GM21360 (cell line): ENCODE data around the gene CAND2.
A peak's percentile ranks its signal among the peaks of the same experiment; 100 is the strongest.
"Not testable (repeated sequence)": the region's sequence is repeated elsewhere in the genome, so short reads cannot be mapped to it uniquely, and the experiment has no call there.

Experiments used
- ATAC-seq: cut with Tn5 transposase; IDR thresholded peaks from one replicate; pipeline ENCODE4 v1.9.1; 2021; ENCODE audit warnings: mild to moderate bottlenecking, moderate library complexity; ENCODE audit not compliant: unreplicated experiment

The CAND2 gene

GRCh38 chr3:12828751-12829150 is 32.3 kb downstream of the CAND2 start:
- ATAC-seq = no peak

GRCh38 chr3:12829404-12829803 is 32.9 kb downstream of the CAND2 start:
- no peak for ATAC-seq

GRCh38 chr3:12829886-12830784 is 33.7 kb downstream of the CAND2 start:
- ATAC-seq = no peak

DNA sequence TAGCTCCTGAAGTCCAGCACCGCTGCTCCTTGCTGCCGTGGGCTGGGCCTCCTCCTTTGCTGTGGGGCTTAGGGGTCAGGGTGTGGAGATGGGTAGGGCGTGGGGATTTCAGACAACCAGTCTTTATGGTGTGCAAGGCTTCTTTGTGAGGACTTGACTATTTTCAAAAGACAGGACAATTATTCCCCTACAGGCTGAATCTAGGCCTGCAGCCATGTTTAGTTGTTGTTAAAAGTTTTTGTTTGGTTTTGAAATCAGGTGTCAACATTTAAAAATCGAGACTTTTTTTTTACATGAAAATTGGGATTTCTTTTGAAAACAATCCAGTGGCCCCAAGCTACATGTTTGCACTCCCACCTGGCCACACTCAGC is 34.3 kb downstream of the CAND2 start:
- no peak for ATAC-seq

DNA sequence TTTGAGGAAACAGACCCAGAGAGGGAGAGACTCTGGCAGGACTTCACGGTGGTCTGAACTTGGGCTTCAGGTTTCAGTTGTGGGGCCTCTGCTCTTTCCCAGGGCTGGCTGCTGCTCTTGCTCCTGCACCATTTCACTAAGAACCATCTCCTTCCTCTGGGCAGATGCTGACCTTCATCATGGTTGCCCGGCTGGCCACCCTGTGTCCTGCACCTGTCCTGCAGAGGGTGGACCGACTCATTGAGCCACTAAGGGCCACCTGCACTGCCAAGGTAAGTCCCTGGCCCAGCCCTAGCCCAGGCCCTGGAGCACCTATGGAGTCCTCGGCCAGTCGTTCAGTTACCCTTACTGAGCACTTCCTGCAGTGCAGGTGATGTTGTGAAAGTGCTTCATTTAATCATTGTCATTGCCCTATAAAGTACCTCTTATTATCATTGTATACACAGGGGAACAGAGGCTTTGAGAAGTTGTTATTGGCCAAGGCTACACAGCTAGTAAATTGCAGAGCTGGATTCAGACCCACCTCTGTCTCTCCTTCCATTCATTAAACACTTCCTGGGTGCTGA is 34.9 kb downstream of the CAND2 start:
- no peak for ATAC-seq

DNA sequence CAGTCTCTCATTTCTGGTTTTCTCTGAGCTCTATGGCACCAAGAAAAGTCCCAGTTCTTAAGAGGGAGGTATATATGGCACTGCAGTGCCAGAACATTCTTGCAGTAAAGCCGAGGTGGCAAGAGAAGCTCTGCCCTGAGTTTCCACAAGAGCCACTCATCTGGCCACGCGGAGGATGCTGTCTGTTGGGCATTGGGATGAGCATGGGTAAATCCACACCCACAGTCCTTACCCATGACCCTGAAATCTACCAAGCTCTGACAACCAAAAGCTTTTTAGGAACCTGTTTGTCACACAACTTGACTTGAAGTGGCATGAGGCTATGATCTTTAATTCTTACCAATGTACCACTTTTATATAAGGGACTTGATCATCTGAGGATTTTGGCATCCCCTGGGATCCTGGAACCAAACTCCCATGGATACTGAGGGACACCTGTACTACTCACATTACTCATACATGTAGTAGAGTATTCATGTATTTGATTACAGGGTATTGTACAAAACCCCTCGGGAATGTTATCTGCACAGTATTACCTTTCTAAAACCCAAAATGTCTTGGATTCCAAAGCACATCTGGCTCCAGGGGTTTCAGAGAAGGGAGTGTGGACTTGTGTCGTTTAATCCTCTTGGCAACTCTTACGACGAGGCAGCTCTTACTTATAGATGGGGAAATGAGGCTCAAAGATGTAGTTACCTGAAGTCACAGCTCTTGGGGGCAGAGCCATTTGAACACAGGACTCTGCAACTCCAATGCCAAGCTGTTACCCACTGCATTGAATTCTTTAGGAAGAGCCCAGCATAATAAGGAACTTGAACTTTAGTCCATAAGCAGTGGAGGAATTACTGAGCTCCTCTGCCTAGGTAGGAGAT is 36.1 kb downstream of the CAND2 start:
- no peak for ATAC-seq

- ATAC-seq = no peak
Observed at GRCh38 chr3:12833222-12834161, 37.0 kb downstream of the CAND2 start.

- no peak for ATAC-seq
Observed at GRCh38 chr3:12835052-12835665, 38.7 kb downstream of the CAND2 start.

DNA sequence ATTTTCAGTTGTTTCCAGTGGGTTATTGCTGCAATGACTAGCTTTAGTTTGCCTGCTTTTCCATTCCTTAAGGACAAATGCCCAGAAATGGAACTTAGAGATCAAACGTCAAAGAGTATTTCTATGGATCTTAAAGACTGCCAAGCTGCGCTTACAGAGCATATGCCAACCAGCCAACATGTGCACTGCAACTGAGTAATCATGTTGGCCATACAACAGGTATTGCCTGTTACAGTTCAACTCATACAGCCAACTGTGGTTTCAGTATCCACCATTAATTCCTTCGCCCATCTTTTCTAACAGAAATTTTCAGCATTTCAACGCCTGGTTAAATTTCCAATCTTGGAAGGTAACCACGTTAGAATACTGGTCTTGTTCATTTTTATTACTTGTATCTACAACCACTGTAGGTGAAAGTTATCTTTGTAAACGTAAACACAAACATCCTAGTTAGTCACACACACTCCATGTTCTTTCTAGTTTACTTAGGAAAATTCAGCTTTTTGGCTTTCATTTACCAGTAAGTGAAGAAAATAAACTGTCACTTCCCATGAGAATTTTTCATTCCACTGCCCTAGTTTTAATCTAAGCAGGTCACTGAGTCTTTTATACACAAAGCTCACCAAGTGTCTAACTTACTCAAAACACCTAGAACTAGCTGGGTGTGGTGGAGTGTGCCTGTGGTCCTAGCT is 41.0 kb downstream of the CAND2 start:
- no peak for ATAC-seq

DNA sequence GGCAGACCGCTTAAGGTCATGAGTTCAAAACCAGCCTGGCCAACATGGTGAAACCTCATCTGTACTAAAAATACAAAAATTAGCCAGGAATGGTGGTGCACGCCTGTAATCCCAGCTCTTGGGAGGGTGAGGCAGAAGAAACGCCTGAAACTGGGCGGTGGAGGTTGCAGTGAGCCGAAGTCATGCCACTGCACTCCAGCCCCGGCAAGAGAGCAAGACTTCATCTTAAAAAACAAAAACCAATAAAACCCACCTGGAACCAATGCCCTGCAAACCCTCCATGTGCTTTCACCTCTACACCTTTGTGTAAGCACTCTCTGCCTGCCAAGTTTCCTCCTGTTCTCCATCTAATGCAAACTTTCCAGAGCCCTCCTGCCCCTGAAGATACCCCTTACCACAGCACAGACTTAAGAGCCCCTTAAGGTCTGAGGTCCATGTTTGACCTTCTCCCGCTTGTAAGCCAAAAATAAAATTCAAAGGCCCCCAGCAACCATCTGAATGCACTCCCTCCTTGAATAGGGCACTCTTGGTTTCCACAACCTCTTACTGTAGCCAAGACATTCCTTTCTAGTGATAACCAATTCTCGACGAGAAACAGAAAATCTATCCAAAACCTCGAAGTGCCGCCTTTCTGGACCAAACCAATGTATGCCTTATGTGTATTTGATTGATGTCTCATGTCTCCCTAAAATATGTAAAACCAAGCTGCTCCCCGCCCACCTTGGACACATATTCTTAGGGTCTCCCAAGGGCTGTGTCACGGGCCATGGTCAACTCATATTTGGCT is 41.9 kb downstream of the CAND2 start:
- no peak for ATAC-seq

- ATAC-seq = no peak
Observed at GRCh38 chr3:12839156-12839946, 42.9 kb downstream of the CAND2 start.

GRCh38 chr3:12840148-12840547 is 43.7 kb downstream of the CAND2 start:
- not testable (repeated sequence) for ATAC-seq

DNA sequence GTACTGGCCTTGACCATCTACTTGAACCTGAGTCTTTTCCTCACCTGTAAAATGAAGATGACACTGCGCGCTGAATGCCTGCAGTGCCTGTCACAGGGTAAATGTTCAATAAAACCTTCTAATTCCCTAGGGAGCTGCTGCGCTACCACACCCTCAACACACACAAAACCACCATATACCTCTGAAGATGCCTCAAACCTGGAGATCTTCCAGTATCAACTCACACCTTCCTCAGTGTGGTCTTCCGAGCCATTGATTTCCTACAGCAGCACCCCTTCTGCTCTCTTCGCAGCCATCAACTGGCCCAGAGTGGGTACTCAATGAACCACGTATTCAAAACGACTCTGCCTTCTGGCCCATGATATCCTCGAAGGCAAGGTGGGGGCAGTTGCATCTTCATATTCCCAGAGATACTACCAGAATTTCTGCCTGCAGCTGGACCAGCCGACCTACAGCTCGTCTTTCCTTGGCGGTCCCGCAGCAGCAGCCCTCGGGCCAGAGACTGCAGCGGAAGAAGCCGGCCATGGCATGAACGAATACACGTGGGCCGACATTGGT is 44.2 kb downstream of the CAND2 start:
- peak; percentile 16 for ATAC-seq

DNA sequence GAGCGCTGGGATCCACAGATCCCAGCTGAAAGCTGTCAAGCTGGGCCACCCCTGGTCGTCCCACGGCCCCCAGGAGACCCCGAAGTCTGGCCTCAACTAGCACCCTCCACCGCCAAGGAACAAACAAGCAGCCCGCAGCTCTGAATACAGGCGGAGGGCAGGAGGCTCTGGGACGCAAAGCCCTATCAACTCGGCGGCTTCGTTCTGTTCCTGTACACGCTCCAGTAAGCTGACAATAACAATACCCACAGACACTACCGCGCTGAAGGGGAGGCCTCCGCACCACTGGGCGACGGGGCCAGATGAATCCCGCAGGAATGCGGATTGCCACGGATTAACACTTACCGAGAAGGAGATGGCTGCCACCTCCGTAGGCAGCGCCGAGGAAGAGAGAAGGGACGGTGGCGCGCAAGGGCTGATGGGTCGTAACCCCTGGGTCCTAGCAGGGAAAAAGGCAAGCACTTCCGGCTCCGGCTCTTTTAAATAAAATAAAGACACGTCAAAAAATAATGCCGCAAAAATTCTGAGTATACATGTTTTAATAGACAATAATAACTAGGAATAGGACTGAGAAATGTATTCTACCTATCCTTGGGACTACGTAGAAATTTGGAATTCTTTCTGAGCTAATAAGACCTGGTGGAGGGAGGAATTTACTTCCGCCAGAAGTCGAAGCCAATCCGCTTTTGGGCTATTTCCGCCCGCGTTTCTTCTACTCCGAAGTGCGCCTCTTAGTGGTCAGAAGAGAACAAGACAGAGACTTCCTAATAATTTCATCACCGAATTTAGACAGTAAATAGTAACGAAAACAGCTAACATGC is 44.9 kb downstream of the CAND2 start, which contains the start of gene RPL32:
Gene RPL32 (minus strand): TSS at position 417 of the 821 bp plus-strand sequence. CDS start 1,328 bp downstream, outside the sequence.
- peak; percentile 74 for ATAC-seq

DNA sequence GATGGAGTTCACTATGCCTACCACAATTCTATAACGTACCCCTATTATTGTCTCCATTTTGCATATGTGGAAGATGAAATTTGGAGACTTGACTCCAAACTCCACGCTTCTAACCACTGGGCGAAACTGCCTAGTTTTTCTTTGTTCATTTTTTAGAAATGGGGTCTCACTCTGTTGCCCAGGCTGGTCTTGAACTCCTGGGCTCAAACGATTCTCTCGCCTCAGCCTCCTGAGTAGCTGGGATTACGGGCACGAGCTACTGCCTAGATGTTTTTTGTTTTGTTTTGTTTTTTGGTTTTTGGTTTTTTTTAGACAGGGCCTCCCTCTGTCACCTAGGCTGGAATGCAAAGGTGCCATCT is 45.5 kb downstream of the CAND2 start:
- ATAC-seq = no peak

DNA sequence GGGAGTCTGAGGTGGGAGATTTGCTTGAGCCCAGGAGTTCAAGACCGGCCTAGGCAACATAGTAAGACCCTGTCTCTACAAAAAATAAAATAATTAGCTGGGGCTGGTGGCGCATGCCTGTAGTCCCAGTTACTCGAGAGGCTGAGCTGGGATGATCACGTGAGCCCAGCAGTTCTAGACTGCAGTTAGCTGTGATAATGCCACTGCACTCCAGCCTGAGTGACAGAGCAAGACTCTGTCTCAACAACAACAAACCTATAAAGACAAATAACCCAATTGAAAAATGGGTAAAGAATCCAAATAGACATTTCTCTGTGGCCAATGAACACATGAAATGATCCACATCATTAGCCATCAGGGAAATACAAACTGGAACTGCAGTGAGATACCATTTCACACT is 46.0 kb downstream of the CAND2 start:
- no peak for ATAC-seq

- ATAC-seq = no peak
Observed at GRCh38 chr3:12845811-12846210, 49.3 kb downstream of the CAND2 start.
